Measurements from ENCODE around the gene LCN9.

Gene LCN9

GRCh38 chr9:135701067-135701958 lies 38.2 kb downstream of the LCN9 start:
- no peak for DNase-seq

- peak; percentile 13 for DNase-seq
Observed at GRCh38 chr9:135701959-135702721, 39.0 kb downstream of the LCN9 start, which contains the start of gene KCNT1. Gene KCNT1 (plus strand): TSS chr9:135702185. CDS start chr9:135702259, 74 bp downstream.

- DNase-seq = no peak
Observed at GRCh38 chr9:135703726-135704125, 40.6 kb downstream of the LCN9 start.

- DNase-seq = no peak
Observed at GRCh38 chr9:135704483-135704882, 41.4 kb downstream of the LCN9 start.

- no peak for DNase-seq
Observed at GRCh38 chr9:135705376-135705775, 42.3 kb downstream of the LCN9 start.

GRCh38 chr9:135706288-135706687 lies 43.2 kb downstream of the LCN9 start:
- DNase-seq = no peak

- DNase-seq = no peak
Observed at GRCh38 chr9:135707252-135708138, 44.4 kb downstream of the LCN9 start.

GRCh38 chr9:135708164-135708563 lies 45.1 kb downstream of the LCN9 start:
- no peak for DNase-seq

GRCh38 chr9:135711391-135711790 lies 48.3 kb downstream of the LCN9 start:
- DNase-seq = no peak

GRCh38 chr9:135711881-135712280 lies 48.8 kb downstream of the LCN9 start:
- no peak for DNase-seq

GRCh38 chr9:135712613-135713295 lies 49.6 kb downstream of the LCN9 start:
- DNase-seq = no peak

GRCh38 chr9:135714242-135715055 lies 51.3 kb downstream of the LCN9 start:
- DNase-seq = no peak

- no peak for DNase-seq
Observed at GRCh38 chr9:135715056-135715595, 52.0 kb downstream of the LCN9 start.

GRCh38 chr9:135716045-135716444 lies 52.9 kb downstream of the LCN9 start:
- DNase-seq = no peak
